Osteocyte (in vitro differentiated cells): Measurements from ENCODE around the gene PTPRB. TPM values are rescaled to one million over a fixed set of nuclear protein-coding genes. Genes with fewer than 3 reads are reported as not detected.
A peak's percentile ranks its signal among the peaks of the same experiment; 100 is the strongest.

Experiments
- DNase-seq: peaks from one replicate; pipeline ENCODE4 v3.0.0; 2021; ENCODE audit warnings: mixed read lengths; ENCODE audit not compliant: unreplicated experiment; ENCODE audit errors: extremely low spot score
- H3K27ac Mint-ChIP-seq: one replicate; pipeline ENCODE4 v1.8.0; 2021; ENCODE audit warnings: mild to moderate bottlenecking, mixed read lengths; ENCODE audit not compliant: unreplicated experiment
- H3K27me3 Mint-ChIP-seq: one replicate; pipeline ENCODE4 v1.8.0; 2021; ENCODE audit warnings: mixed read lengths; ENCODE audit not compliant: unreplicated experiment
- H3K36me3 Mint-ChIP-seq: one replicate; pipeline ENCODE4 v1.8.0; 2021; ENCODE audit warnings: mixed read lengths; ENCODE audit not compliant: unreplicated experiment
- H3K4me1 Mint-ChIP-seq: one replicate; pipeline ENCODE4 v1.8.0; 2021; ENCODE audit warnings: mixed read lengths; ENCODE audit not compliant: unreplicated experiment
- H3K4me3 Mint-ChIP-seq: one replicate; pipeline ENCODE4 v1.8.0; 2021; ENCODE audit warnings: mild to moderate bottlenecking, moderate library complexity, mixed read lengths; ENCODE audit not compliant: unreplicated experiment
- H3K9me3 Mint-ChIP-seq: one replicate; pipeline ENCODE4 v1.8.0; 2021; ENCODE audit warnings: mixed read lengths; ENCODE audit not compliant: unreplicated experiment
- CTCF ChIP-seq: fragments of 200-600 bp; sonication (generic); IDR thresholded peaks from 2 replicates; pipeline ENCODE4 v1.5.0; 2021; ENCODE audit warnings: antibody characterized with exemption, mild to moderate bottlenecking, moderate library complexity
- total RNA-seq: library from RNA; stranded (reverse); gene quantifications from 2 replicates; pipeline ENCODE4 v1.2.1, GENCODE V29; 2021

The PTPRB gene
- total RNA-seq, 1 donor from 2014 or later = 0.05 TPM

GRCh38 chr12:70576341-70577282 lies 60.6 kb downstream of the PTPRB start:
- Mint-ChIP-seq H3K27ac (no peak overlapping the region), H3K9me3 (no peaks in the 10 kb centered on the region), H3K4me1 (peaks cover 2% of the 10 kb centered on the region), H3K27me3 (peaks cover 2% of the 10 kb centered on the region), H3K36me3 (no peaks in the 10 kb centered on the region), H3K4me3 (no peak overlapping the region)
- no peak for DNase-seq
- TF ChIP-seq CTCF = peak; percentile 89

- Mint-ChIP-seq H3K27me3 (no peaks in the 10 kb centered on the region), H3K36me3 (no peaks in the 10 kb centered on the region), H3K4me3 (no peak overlapping the region), H3K9me3 (no peaks in the 10 kb centered on the region), H3K4me1 (peaks cover 2% of the 10 kb centered on the region), H3K27ac (no peak overlapping the region)
- no peak for DNase-seq
- no peak for TF ChIP-seq CTCF
Observed at GRCh38 chr12:70571705-70572268, 65.4 kb downstream of the PTPRB start.

GRCh38 chr12:70571029-70571428 lies 66.2 kb downstream of the PTPRB start:
- no peak for DNase-seq
- no peak for TF ChIP-seq CTCF
- Mint-ChIP-seq H3K27me3 (no peaks in the 10 kb centered on the region), H3K36me3 (no peaks in the 10 kb centered on the region), H3K9me3 (no peaks in the 10 kb centered on the region), H3K4me1 (peaks cover 2% of the 10 kb centered on the region), H3K4me3 (no peak overlapping the region), H3K27ac (no peak overlapping the region)

GRCh38 chr12:70561550-70561949 lies 75.7 kb downstream of the PTPRB start:
- TF ChIP-seq CTCF = no peak
- Mint-ChIP-seq H3K36me3 (no peaks in the 10 kb centered on the region), H3K9me3 (no peaks in the 10 kb centered on the region), H3K27ac (no peak overlapping the region), H3K4me1 (no peaks in the 10 kb centered on the region), H3K4me3 (no peak overlapping the region), H3K27me3 (peaks cover 2% of the 10 kb centered on the region)
- DNase-seq = no peak

GRCh38 chr12:70560671-70561070 lies 76.6 kb downstream of the PTPRB start:
- Mint-ChIP-seq H3K4me3 (no peak overlapping the region), H3K27ac (no peak overlapping the region), H3K27me3 (peaks cover 2% of the 10 kb centered on the region), H3K9me3 (no peaks in the 10 kb centered on the region), H3K36me3 (no peaks in the 10 kb centered on the region), H3K4me1 (no peaks in the 10 kb centered on the region)
- TF ChIP-seq CTCF = no peak
- DNase-seq = no peak
